Liver (tissue), 9 donors: ENCODE data around the gene HSPG2. TPM values are rescaled to one million over a fixed set of nuclear protein-coding genes. Genes with fewer than 3 reads are reported as not detected.

Experiments
- DNase-seq: peaks from one replicate; pipeline ENCODE4 v3.0.0-alpha.2; 2017; ENCODE audit warnings: low spot score
- H3K27ac ChIP-seq, 2 donors: one replicate each; pipeline ENCODE4 v1.7.0; 2013; ENCODE audit warnings: inconsistent platforms in 2 of 2, low read length in 2 of 2, control low read depth in 1 of 2, low read depth in 1 of 2, mild to moderate bottlenecking in 1 of 2
- H3K27me3 ChIP-seq, 4 donors: one replicate each; pipeline versions ENCODE4 v1.6.1 to v1.7.0; 2013; ENCODE audit warnings: low read length in 3 of 4, inconsistent platforms in 1 of 4, mild to moderate bottlenecking in 1 of 4, moderate library complexity in 1 of 4; ENCODE audit not compliant: control insufficient read depth in 4 of 4, insufficient read depth in 4 of 4
- H3K36me3 ChIP-seq, 4 donors: one replicate each; pipeline versions ENCODE4 v1.6.1 to v1.7.0; 2013; ENCODE audit warnings: low read length in 3 of 4, mild to moderate bottlenecking in 3 of 4, low read depth in 1 of 4, moderate library complexity in 1 of 4; ENCODE audit not compliant: control insufficient read depth in 4 of 4, insufficient read depth in 3 of 4
- H3K4me1 ChIP-seq, 4 donors: one replicate each; pipeline versions ENCODE4 v1.6.1 to v1.7.0; 2013; ENCODE audit warnings: low read length in 3 of 4, mild to moderate bottlenecking in 3 of 4, moderate library complexity in 1 of 4; ENCODE audit not compliant: control insufficient read depth in 4 of 4, insufficient read depth in 4 of 4
- H3K4me3 ChIP-seq, 3 donors: one replicate each; pipeline versions ENCODE4 v1.6.1 to v1.7.0; 2013; ENCODE audit warnings: low read length in 3 of 3, control low read depth in 1 of 3, low read depth in 1 of 3, mild to moderate bottlenecking in 1 of 3
- H3K9ac ChIP-seq, 2 donors: one replicate each; pipeline ENCODE4 v1.7.0; 2013; ENCODE audit warnings: low read length in 2 of 2, mild to moderate bottlenecking in 2 of 2, moderate library complexity in 2 of 2, control low read depth in 1 of 2, low read depth in 1 of 2
- H3K9me3 ChIP-seq, 4 donors: one replicate each; pipeline versions ENCODE4 v1.6.1 to v1.7.0; 2013; ENCODE audit warnings: low read length in 3 of 4; ENCODE audit not compliant: control insufficient read depth in 4 of 4
- ATF3 ChIP-seq: IDR thresholded peaks from 2 replicates; pipeline ENCODE4 v1.6.1; 2016; ENCODE audit warnings: antibody characterized with exemption
- EGR1 ChIP-seq, 2 donors: IDR thresholded peaks; 2 replicates each; pipeline ENCODE4 v1.6.1; 2016 to 2018; ENCODE audit warnings: antibody characterized with exemption in 2 of 2, low read depth in 2 of 2
- FOXA1 ChIP-seq: IDR thresholded peaks from 2 replicates; pipeline ENCODE4 v1.6.1; 2016; ENCODE audit warnings: antibody characterized with exemption
- FOXA2 ChIP-seq: IDR thresholded peaks from 2 replicates; pipeline ENCODE4 v1.6.1; 2016; ENCODE audit warnings: antibody characterized with exemption
- GABPA ChIP-seq, 2 donors: IDR thresholded peaks in 1 of 2; conservative IDR thresholded peaks in 1 of 2; 2 replicates each; pipeline ENCODE4 v1.6.1; 2016; ENCODE audit warnings: antibody characterized with exemption in 2 of 2, mild to moderate bottlenecking in 1 of 2, moderate library complexity in 1 of 2
- HNF4A ChIP-seq, 2 donors: conservative IDR thresholded peaks; 2 replicates each; pipeline ENCODE4 v1.6.1; 2016; ENCODE audit warnings: antibody characterized with exemption in 2 of 2, mild to moderate bottlenecking in 2 of 2
- HNF4G ChIP-seq: IDR thresholded peaks from 2 replicates; pipeline ENCODE4 v1.6.1; 2016; ENCODE audit warnings: antibody characterized with exemption
- JUND ChIP-seq, 2 donors: IDR thresholded peaks; 2 replicates each; pipeline ENCODE4 v1.6.1; 2016; ENCODE audit warnings: antibody characterized with exemption in 2 of 2
- MAX ChIP-seq: IDR thresholded peaks from 2 replicates; pipeline ENCODE4 v1.6.1; 2016; ENCODE audit warnings: antibody characterized with exemption
- NR2F2 ChIP-seq: IDR thresholded peaks from 2 replicates; pipeline ENCODE4 v1.6.1; 2016; ENCODE audit warnings: antibody characterized with exemption
- RAD21 ChIP-seq, 2 donors: IDR thresholded peaks; 2 replicates each; pipeline ENCODE4 v1.6.1; 2016; ENCODE audit warnings: antibody characterized with exemption in 2 of 2, mild to moderate bottlenecking in 2 of 2
- REST ChIP-seq: IDR thresholded peaks from 2 replicates; pipeline ENCODE4 v1.6.1; 2016; ENCODE audit warnings: antibody characterized with exemption, mild to moderate bottlenecking
- RXRA ChIP-seq, 2 donors: IDR thresholded peaks; 2 replicates each; pipeline ENCODE4 v1.6.1; 2017 to 2018; ENCODE audit warnings: antibody characterized with exemption in 2 of 2, mild to moderate bottlenecking in 1 of 2
- SP1 ChIP-seq: IDR thresholded peaks from 2 replicates; pipeline ENCODE4 v1.6.1; 2018; ENCODE audit warnings: antibody characterized with exemption, mild to moderate bottlenecking
- TAF1 ChIP-seq: conservative IDR thresholded peaks from 2 replicates; pipeline ENCODE4 v1.6.1; 2016; ENCODE audit warnings: antibody characterized with exemption, mild to moderate bottlenecking
- YY1 ChIP-seq: IDR thresholded peaks from 2 replicates; pipeline ENCODE4 v1.6.1; 2016; ENCODE audit warnings: antibody characterized with exemption, mild to moderate bottlenecking
- WGBS: extraction: QIAGEN DNeasy Blood & Tissue Kit; methylation state at CpG from one replicate; pipeline ENCODE4 v1.1.7; 2013; 5-methylcytosine and 5-hydroxymethylcytosine counted together
- polyA plus RNA-seq, 2 donors: library from polyadenylated mRNA; stranded (reverse) in 1 of 2; unstranded in 1 of 2; fragments of 200-250 nt in 1 of 2; fragments of >200 nt in 1 of 2; fragmentation: Nextera tagmentation in 1 of 2; extraction: Ambion mirVana in 1 of 2; gene quantifications; one replicate each; pipeline versions ENCODE4 v1.2.1 to v1.2.3, GENCODE V29; 2013 to 2015
- total RNA-seq, 2 donors: library from RNA; depleted of rRNA; stranded (reverse); fragments of >200 nt; gene quantifications; one replicate each; pipeline ENCODE4 v1.2.3, GENCODE V29; 2014
- TF ChIP-seq, protein P1 (sequence below): IDR thresholded peaks from 2 replicates; pipeline ENCODE4 v1.6.1; 2016; ENCODE audit warnings: antibody characterized with exemption
- donor health status: healthy.
- donor health status: healthy.
- donor health status: healthy.
- donor health status: healthy.
- donor health status: healthy.

HSPG2 gene
- total and polyA plus RNA-seq, 4 donors, result 5.6 to 43.9 (median 23.9) TPM

- TF ChIP-seq TAF1, result no peak
- no peak for TF ChIP-seq MAX
- TF ChIP-seq, protein P1, sequence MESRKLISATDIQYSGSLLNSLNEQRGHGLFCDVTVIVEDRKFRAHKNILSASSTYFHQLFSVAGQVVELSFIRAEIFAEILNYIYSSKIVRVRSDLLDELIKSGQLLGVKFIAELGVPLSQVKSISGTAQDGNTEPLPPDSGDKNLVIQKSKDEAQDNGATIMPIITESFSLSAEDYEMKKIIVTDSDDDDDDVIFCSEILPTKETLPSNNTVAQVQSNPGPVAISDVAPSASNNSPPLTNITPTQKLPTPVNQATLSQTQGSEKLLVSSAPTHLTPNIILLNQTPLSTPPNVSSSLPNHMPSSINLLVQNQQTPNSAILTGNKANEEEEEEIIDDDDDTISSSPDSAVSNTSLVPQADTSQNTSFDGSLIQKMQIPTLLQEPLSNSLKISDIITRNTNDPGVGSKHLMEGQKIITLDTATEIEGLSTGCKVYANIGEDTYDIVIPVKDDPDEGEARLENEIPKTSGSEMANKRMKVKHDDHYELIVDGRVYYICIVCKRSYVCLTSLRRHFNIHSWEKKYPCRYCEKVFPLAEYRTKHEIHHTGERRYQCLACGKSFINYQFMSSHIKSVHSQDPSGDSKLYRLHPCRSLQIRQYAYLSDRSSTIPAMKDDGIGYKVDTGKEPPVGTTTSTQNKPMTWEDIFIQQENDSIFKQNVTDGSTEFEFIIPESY, result no peak
- no peak for TF ChIP-seq REST
- TF ChIP-seq RXRA (IDR thresholded peaks at IDR 0.05), result no peak
- TF ChIP-seq EGR1 (IDR thresholded peaks at IDR 0.05; ENCODE audit: low read depth in 2 of 2), result no peak
- TF ChIP-seq GABPA (IDR thresholded peaks at IDR 0.05 in 1 of 2, conservative IDR thresholded peaks at IDR 0.05 in 1 of 2), result no peak
- no peak for TF ChIP-seq ATF3
- TF ChIP-seq YY1, result no peak
- TF ChIP-seq NR2F2, result no peak
- no peak for TF ChIP-seq SP1
- TF ChIP-seq FOXA1, result no peak
- TF ChIP-seq HNF4A (conservative IDR thresholded peaks at IDR 0.05), result no peak
- no peak for TF ChIP-seq JUND (IDR thresholded peaks at IDR 0.05)
- no peak for TF ChIP-seq RAD21 (IDR thresholded peaks at IDR 0.05)
- TF ChIP-seq HNF4G, result no peak
- no peaks in the 10 kb centered on the region for H3K9me3 ChIP-seq
- H3K9ac ChIP-seq, result no peak overlapping the region
- no peaks in the 10 kb centered on the region for H3K36me3 ChIP-seq
- H3K27me3 ChIP-seq, result no peaks in the 10 kb centered on the region
- H3K4me3 ChIP-seq, result no peak overlapping the region
- H3K4me1 ChIP-seq, result no peaks in the 10 kb centered on the region
- H3K27ac ChIP-seq, result no peak overlapping the region
- DNase-seq, result no peak
- WGBS, result 91% methylated on average over 14 of the region's 14 CpGs
Observed at GRCh38 chr1:21893046-21893805, 43.9 kb downstream of the HSPG2 start.

- 94% methylated on average over 20 of the region's 20 CpGs for WGBS
- no peak for TF ChIP-seq FOXA2
- no peak for TF ChIP-seq EGR1 (IDR thresholded peaks at IDR 0.05; ENCODE audit: low read depth in 2 of 2)
- no peak for DNase-seq
- no peak overlapping the region for H3K27ac ChIP-seq
- no peak overlapping the region for H3K4me3 ChIP-seq
- H3K27me3 ChIP-seq, result no peaks in the 10 kb centered on the region
- H3K4me1 ChIP-seq, result no peaks in the 10 kb centered on the region
- H3K36me3 ChIP-seq, result no peaks in the 10 kb centered on the region
- H3K9me3 ChIP-seq, result no peaks in the 10 kb centered on the region
- H3K9ac ChIP-seq, result no peak overlapping the region
Observed at GRCh38 chr1:21891621-21892479, 45.3 kb downstream of the HSPG2 start.
